Neural cell (in vitro differentiated cells): ENCODE results near the gene CIBAR2. TPM values are rescaled to one million over a fixed set of nuclear protein-coding genes. Genes with fewer than 3 reads are reported as not detected.

Experiments
- H2AFZ ChIP-seq: fragments of 200-600, 300-800 bp; sonication (generic), shearing (Covaris generic); 2 replicates; pipeline ENCODE4 v1.6.0; 2014; ENCODE audit warnings: low read depth, mild to moderate bottlenecking, antibody characterized with exemption, low read length, moderate library complexity
- H3F3A ChIP-seq: fragments of 200-600 bp; shearing (Covaris generic); 2 replicates; pipeline ENCODE4 v1.6.1; 2016; ENCODE audit warnings: mild to moderate bottlenecking, moderate library complexity, mixed read lengths, antibody characterized with exemption, low read length; ENCODE audit not compliant: insufficient read depth, poor library complexity, severe bottlenecking
- H3K27ac ChIP-seq: fragments of 200-600, 300-800 bp; sonication (generic), shearing (Covaris generic); 2 replicates; pipeline ENCODE4 v1.5.1; 2014; ENCODE audit warnings: mild to moderate bottlenecking, low read length, moderate library complexity
- H3K27me3 ChIP-seq: fragments of 300-800, 200-600 bp; sonication (generic), shearing (Covaris generic); 2 replicates; pipeline ENCODE4 v1.6.0; 2014; ENCODE audit warnings: mild to moderate bottlenecking, low read depth, low read length, moderate library complexity; ENCODE audit not compliant: insufficient read depth
- H3K36me3 ChIP-seq: fragments of 300-800, 200-600 bp; sonication (generic), shearing (Covaris generic); 2 replicates; pipeline ENCODE4 v1.5.1; 2014; ENCODE audit warnings: mild to moderate bottlenecking, antibody characterized with exemption, low read length, moderate library complexity; ENCODE audit not compliant: insufficient read depth
- H3K4me2 ChIP-seq: fragments of 300-800, 200-600 bp; sonication (generic), shearing (Covaris generic); 2 replicates; pipeline ENCODE4 v1.6.0; 2014; ENCODE audit warnings: mild to moderate bottlenecking, low read length
- H3K4me3 ChIP-seq: fragments of 300-800, 200-600 bp; sonication (generic), shearing (Covaris generic); 2 replicates; pipeline ENCODE4 v1.5.1; 2014; ENCODE audit warnings: mild to moderate bottlenecking, low read length, moderate library complexity
- H3K79me2 ChIP-seq: fragments of 200-600 bp; shearing (Covaris generic); replicated peaks from 2 replicates; pipeline ENCODE4 v1.6.0; 2014; ENCODE audit warnings: mild to moderate bottlenecking, low read length, moderate library complexity; ENCODE audit not compliant: insufficient read depth
- H3K9ac ChIP-seq: fragments of 300-800, 200-600 bp; sonication (generic), shearing (Covaris generic); 2 replicates; pipeline ENCODE4 v1.6.1; 2016; ENCODE audit warnings: mild to moderate bottlenecking, low read length, mixed read lengths
- H3K9me2 ChIP-seq: fragments of 200-600 bp; shearing (Covaris generic); 2 replicates; pipeline ENCODE4 v1.6.1; 2016; ENCODE audit warnings: mild to moderate bottlenecking, low read length, mixed read lengths; ENCODE audit not compliant: insufficient read depth
- H3K9me3 ChIP-seq: fragments of 200-600, 300-800 bp; sonication (generic), shearing (Covaris generic); 2 replicates; pipeline ENCODE4 v1.6.1; 2016; ENCODE audit warnings: mild to moderate bottlenecking, mixed run types, low read length, moderate library complexity, mixed read lengths
- H4K20me1 ChIP-seq: fragments of 200-600 bp; shearing (Covaris generic); 2 replicates; pipeline ENCODE4 v1.6.1; 2016; ENCODE audit warnings: mild to moderate bottlenecking, mixed run types; ENCODE audit not compliant: insufficient read depth
- CTCF ChIP-seq: fragments of 450-650 bp; IDR thresholded peaks from 2 replicates; pipeline ENCODE4 v1.5.1; 2014; ENCODE audit warnings: antibody characterized with exemption, mild to moderate bottlenecking, moderate library complexity; ENCODE audit not compliant: poor library complexity, severe bottlenecking
- EP300 ChIP-seq: fragments of 450-650 bp; conservative IDR thresholded peaks from 2 replicates; pipeline ENCODE4 v1.6.1; 2014; ENCODE audit warnings: antibody characterized with exemption, mild to moderate bottlenecking, moderate library complexity; ENCODE audit not compliant: poor library complexity, severe bottlenecking
- EZH2 ChIP-seq: fragments of 200-600, 300-800 bp; shearing (Covaris generic), sonication (generic); IDR thresholded peaks from 2 replicates; pipeline ENCODE4 v1.6.1; 2014; ENCODE audit warnings: antibody characterized with exemption, low read length, borderline replicate concordance, mild to moderate bottlenecking; ENCODE audit not compliant: insufficient read depth, poor library complexity, severe bottlenecking
- MXI1 ChIP-seq: fragments of 450-650 bp; conservative IDR thresholded peaks from 2 replicates; pipeline ENCODE4 v1.6.1; 2014; ENCODE audit warnings: antibody characterized with exemption, mild to moderate bottlenecking; ENCODE audit not compliant: poor library complexity, severe bottlenecking
- POLR2AphosphoS5 ChIP-seq: IDR thresholded peaks from 2 replicates; pipeline ENCODE4 v1.6.1; 2012
- RAD21 ChIP-seq: fragments of 450-650 bp; conservative IDR thresholded peaks from 2 replicates; pipeline ENCODE4 v1.6.1; 2014; ENCODE audit warnings: antibody characterized with exemption, mild to moderate bottlenecking, moderate library complexity
- REST ChIP-seq: IDR thresholded peaks from 2 replicates; pipeline ENCODE4 v1.6.1; 2012; ENCODE audit warnings: borderline replicate concordance
- SMC3 ChIP-seq: fragments of 450-650 bp; conservative IDR thresholded peaks from 2 replicates; pipeline ENCODE4 v1.6.1; 2014; ENCODE audit warnings: antibody characterized with exemption, mild to moderate bottlenecking, moderate library complexity; ENCODE audit not compliant: poor library complexity
- TAF1 ChIP-seq: IDR thresholded peaks from 2 replicates; pipeline ENCODE4 v1.6.1; 2012; ENCODE audit warnings: low read depth
- polyA plus RNA-seq: library from polyadenylated mRNA; depleted of rRNA; stranded (reverse); fragments of >200 nt; gene quantifications from 2 replicates; pipeline ENCODE4 v1.2.3, GENCODE V29; 2014

CIBAR2 gene
- polyA plus RNA-seq, 1 donor from 2014 or later: not detected

GRCh38 chr16:85092309-85092708 is 20.0 kb downstream of the CIBAR2 start:
- Histone ChIP-seq H3K36me3 (no peaks in the 10 kb centered on the region), H3K9me2 (no peaks in the 10 kb centered on the region), H3K4me2 (no peak overlapping the region), H3K27me3 (no peaks in the 10 kb centered on the region), H3K9me3 (no peaks in the 10 kb centered on the region), H3K9ac (no peak overlapping the region), H4K20me1 (no peaks in the 10 kb centered on the region), H3K79me2 (no peaks in the 10 kb centered on the region), H2AFZ (no peak overlapping the region), H3F3A (no peaks in the 10 kb centered on the region), H3K4me3 (no peak overlapping the region), H3K27ac (no peak overlapping the region)
- TF ChIP-seq EZH2 (no peak), REST (no peak), CTCF (no peak), TAF1 (no peak), RAD21 (no peak), SMC3 (no peak), POLR2AphosphoS5 (no peak), MXI1 (no peak), EP300 (no peak)

- Histone ChIP-seq H3K4me2 (no peak overlapping the region), H3F3A (no peaks in the 10 kb centered on the region), H3K9ac (no peak overlapping the region), H3K27ac (no peak overlapping the region), H3K4me3 (no peak overlapping the region), H3K9me3 (no peaks in the 10 kb centered on the region), H2AFZ (no peak overlapping the region), H3K79me2 (no peaks in the 10 kb centered on the region), H3K36me3 (no peaks in the 10 kb centered on the region), H4K20me1 (no peaks in the 10 kb centered on the region), H3K9me2 (no peaks in the 10 kb centered on the region), H3K27me3 (no peaks in the 10 kb centered on the region)
- no peak for TF ChIP-seq EP300
- TF ChIP-seq MXI1: no peak
- no peak for TF ChIP-seq SMC3
- TF ChIP-seq CTCF: no peak
- TF ChIP-seq RAD21: no peak
- TF ChIP-seq EZH2: no peak
- TF ChIP-seq TAF1: no peak
- TF ChIP-seq POLR2AphosphoS5: no peak
Measured at GRCh38 chr16:85091522-85091910, 20.8 kb downstream of the CIBAR2 start.
